GM19372 (cell line): Measurements from ENCODE around the gene NFIC.

Experiments
- ATAC-seq: cut with Tn5 transposase; IDR thresholded peaks from one replicate; pipeline ENCODE4 v1.9.1; 2021; ENCODE audit warnings: mild to moderate bottlenecking, low read depth, moderate library complexity; ENCODE audit not compliant: unreplicated experiment

Gene NFIC

DNA sequence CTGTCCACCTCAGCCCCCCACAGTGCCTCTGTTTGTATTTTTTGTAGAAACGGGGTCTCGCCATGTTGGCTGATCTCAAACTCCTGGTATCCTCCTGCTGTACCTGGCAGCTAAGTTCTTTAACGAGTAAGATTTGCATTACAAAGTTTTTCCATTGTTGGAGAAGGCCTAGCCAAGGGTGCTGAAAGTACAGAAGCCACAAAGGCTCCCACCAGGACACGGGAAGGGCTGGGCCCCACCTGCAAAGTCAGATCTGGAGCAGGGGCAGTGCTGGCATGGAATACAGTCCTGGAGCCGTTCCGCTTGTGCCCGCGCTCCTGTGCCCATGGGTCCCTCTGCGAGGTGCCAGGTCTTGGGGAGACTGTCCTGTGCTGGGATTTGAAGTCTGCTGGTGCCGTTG lies 151.9 kb downstream of the NFIC start:
- ATAC-seq: no peak

DNA sequence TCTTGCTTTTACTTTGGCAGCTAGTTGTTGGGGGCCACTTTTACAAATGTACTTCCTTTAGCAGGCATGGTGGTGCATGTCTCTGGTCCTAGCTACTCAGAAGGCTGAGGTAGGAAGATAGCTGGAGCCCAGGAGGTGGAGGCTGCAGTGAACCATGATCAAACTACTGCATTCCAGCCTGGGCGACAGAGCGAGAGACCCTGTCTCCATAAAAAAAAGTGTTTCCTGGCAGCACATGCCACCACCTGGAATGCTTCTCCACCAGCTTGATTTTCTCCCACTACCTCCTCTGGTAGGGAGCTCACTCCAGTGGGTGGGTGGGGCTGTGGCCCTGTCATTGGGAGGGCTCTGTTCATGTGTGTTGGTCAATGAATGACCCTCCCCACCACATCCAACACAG lies 152.3 kb downstream of the NFIC start:
- no peak for ATAC-seq
